Coronary artery (tissue), 2 donors: ENCODE data around the gene SHROOM3.

Source experiments
- DNase-seq: peaks from one replicate; pipeline ENCODE4 v3.0.0-alpha.2; 2017; ENCODE audit warnings: low spot score
- H3K27ac ChIP-seq, 2 donors: fragments of 200-600 bp; sonication (generic); one replicate each; pipeline ENCODE4 v1.5.1; 2016 to 2019
- H3K4me3 ChIP-seq: fragments of 200-600 bp; sonication (generic); 2 replicates; pipeline ENCODE4 v1.5.1; 2016; ENCODE audit warnings: mild to moderate bottlenecking, moderate library complexity
- CTCF ChIP-seq: fragments of 200-600 bp; sonication (generic); IDR thresholded peaks from one replicate; pipeline ENCODE4 v1.5.1; 2019; ENCODE audit warnings: antibody characterized with exemption

SHROOM3 gene

GRCh38 chr4:76582074-76582816 lies 147.2 kb downstream of the SHROOM3 start:
- Histone ChIP-seq H3K27ac (no peak overlapping the region), H3K4me3 (no peak overlapping the region)
- no peak for TF ChIP-seq CTCF
- no peak for DNase-seq

DNA sequence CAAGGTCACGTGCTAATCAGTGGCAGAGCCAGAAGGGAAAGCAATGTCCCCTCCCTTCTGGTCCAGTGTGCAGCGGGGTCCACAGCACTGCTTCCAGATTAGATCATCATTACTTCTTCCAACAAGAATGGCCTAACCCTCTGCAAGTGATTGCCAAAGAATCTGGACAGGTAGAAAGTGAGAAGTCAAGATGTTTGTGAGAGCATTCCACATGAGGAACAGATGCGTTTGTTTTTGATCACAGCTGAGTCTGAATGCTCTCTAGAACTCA lies 147.7 kb downstream of the SHROOM3 start:
- TF ChIP-seq CTCF: no peak
- H3K27ac ChIP-seq: no peak overlapping the region
- no peak overlapping the region for H3K4me3 ChIP-seq
- no peak for DNase-seq

- H3K27ac ChIP-seq: peak overlapping the region; percentile 67 to 96
- H3K4me3 ChIP-seq: no peak overlapping the region
- DNase-seq: no peak
- TF ChIP-seq CTCF: no peak
Observed at GRCh38 chr4:76584241-76585152, 149.5 kb downstream of the SHROOM3 start.

GRCh38 chr4:76585272-76585671 lies 150.2 kb downstream of the SHROOM3 start:
- DNase-seq: no peak
- Histone ChIP-seq H3K27ac (peak overlapping the region; percentile 67 to 96), H3K4me3 (peak overlapping the region; percentile 75)
- no peak for TF ChIP-seq CTCF

- TF ChIP-seq CTCF: no peak
- peak overlapping the region; percentile 67 to 96 for H3K27ac ChIP-seq
- H3K4me3 ChIP-seq: peak overlapping the region; percentile 75
- peak; percentile 93 for DNase-seq
Observed at GRCh38 chr4:76585897-76586360, 150.9 kb downstream of the SHROOM3 start.

DNA sequence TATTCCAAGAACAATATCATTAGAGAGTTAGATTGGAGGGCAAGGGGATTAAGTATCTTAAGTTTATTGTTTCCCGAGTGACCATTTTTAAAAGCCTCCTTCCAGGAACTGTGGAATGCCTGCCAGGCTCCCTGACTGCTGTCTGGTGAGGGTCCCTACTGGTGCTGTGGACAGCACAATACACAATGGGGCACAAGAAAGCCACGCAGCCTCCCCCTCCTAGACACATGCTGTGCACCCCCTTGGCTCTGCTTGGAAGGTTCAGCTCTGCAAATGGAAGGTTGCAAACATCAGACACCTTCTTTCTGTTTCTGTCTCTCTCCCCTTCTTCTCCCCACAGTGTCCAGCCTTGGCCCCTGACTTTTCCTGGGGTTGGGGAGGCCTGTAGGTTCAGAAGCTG lies 153.2 kb downstream of the SHROOM3 start:
- no peak for DNase-seq
- Histone ChIP-seq H3K27ac (peak overlapping the region; percentile 85), H3K4me3 (peak overlapping the region; percentile 75)
- TF ChIP-seq CTCF: no peak
